MM.1S (cell line): ENCODE measurements around the gene CDH9.

Source experiments
- DNase-seq: peaks from one replicate; pipeline ENCODE4 v3.0.0-alpha.2; 2015
- H2AFZ ChIP-seq: fragments of 300-600 bp; sonication (generic); 2 replicates; pipeline ENCODE4 v1.6.0; 2016; ENCODE audit warnings: antibody characterized with exemption, low read length
- H3F3A ChIP-seq: fragments of 300-600 bp; sonication (generic); 2 replicates; pipeline ENCODE4 v1.6.1; 2016; ENCODE audit warnings: mild to moderate bottlenecking, antibody characterized with exemption, low read length, moderate library complexity, mixed read lengths; ENCODE audit not compliant: insufficient read depth
- H3K27ac ChIP-seq: fragments of 300-600 bp; sonication (generic); 2 replicates; pipeline ENCODE4 v1.5.1; 2016; ENCODE audit warnings: mild to moderate bottlenecking, low read length
- H3K27me3 ChIP-seq: fragments of 300-600 bp; sonication (generic); replicated peaks from 2 replicates; pipeline ENCODE4 v1.6.0; 2016; ENCODE audit warnings: low read length; ENCODE audit not compliant: insufficient read depth
- H3K36me3 ChIP-seq: fragments of 300-600 bp; sonication (generic); replicated peaks from 2 replicates; pipeline ENCODE4 v1.6.1; 2016; ENCODE audit warnings: mild to moderate bottlenecking, low read length, mixed read lengths; ENCODE audit not compliant: insufficient read depth
- H3K4me1 ChIP-seq: fragments of 300-600 bp; sonication (generic); 2 replicates; pipeline ENCODE4 v1.6.1; 2016; ENCODE audit warnings: low read length, mixed read lengths
- H3K4me2 ChIP-seq: fragments of 300-600 bp; sonication (generic); 2 replicates; pipeline ENCODE4 v1.6.0; 2016; ENCODE audit warnings: low read depth, low read length
- H3K4me3 ChIP-seq: fragments of 300-600 bp; sonication (generic); 2 replicates; pipeline ENCODE4 v1.5.1; 2016; ENCODE audit warnings: low read length, mixed read lengths
- H3K79me2 ChIP-seq: fragments of 300-600 bp; sonication (generic); 2 replicates; pipeline ENCODE4 v1.6.1; 2016; ENCODE audit warnings: mixed run types, low read length, mixed read lengths
- H3K9ac ChIP-seq: fragments of 300-600 bp; sonication (generic); 2 replicates; pipeline ENCODE4 v1.6.1; 2016; ENCODE audit warnings: low read length, mixed read lengths
- H3K9me2 ChIP-seq: fragments of 300-600 bp; sonication (generic); replicated peaks from 2 replicates; pipeline ENCODE4 v1.6.1; 2016; ENCODE audit warnings: mild to moderate bottlenecking, low read length, mixed read lengths; ENCODE audit not compliant: insufficient read depth
- H3K9me3 ChIP-seq: fragments of 300-600 bp; sonication (generic); replicated peaks from 2 replicates; pipeline ENCODE4 v1.6.1; 2016; ENCODE audit warnings: mild to moderate bottlenecking, low read length, mixed read lengths; ENCODE audit not compliant: insufficient read depth
- H4K20me1 ChIP-seq: fragments of 300-600 bp; sonication (generic); 2 replicates; pipeline ENCODE4 v1.6.1; 2016; ENCODE audit warnings: mild to moderate bottlenecking, low read length, moderate library complexity, mixed read lengths; ENCODE audit not compliant: insufficient read depth
- CTCF ChIP-seq: fragments of 300-600 bp; sonication (generic); IDR thresholded peaks from 2 replicates; pipeline ENCODE4 v1.5.1; 2016; ENCODE audit warnings: antibody characterized with exemption, low read length, mixed read lengths
- EZH2 ChIP-seq: fragments of 300-600 bp; sonication (generic); optimal IDR thresholded peaks from 2 replicates; pipeline ENCODE3; 2017; ENCODE audit warnings: low read depth, mild to moderate bottlenecking, antibody characterized with exemption, low read length, mixed read lengths
- EZH2phosphoT487 ChIP-seq: fragments of 300-600 bp; sonication (generic); IDR thresholded peaks from 2 replicates; pipeline ENCODE4 v1.6.1; 2018; ENCODE audit warnings: antibody characterized with exemption, low read length

CDH9 gene

GRCh38 chr5:27015758-27016157 is 22.6 kb downstream of the CDH9 start:
- H3K4me1 ChIP-seq = no peaks in the 10 kb centered on the region

GRCh38 chr5:27011274-27011673 is 27.1 kb downstream of the CDH9 start:
- no peaks in the 10 kb centered on the region for H3K27me3 ChIP-seq
- H3K4me2 ChIP-seq = no peak overlapping the region
- no peaks in the 10 kb centered on the region for H3K79me2 ChIP-seq
- no peak overlapping the region for H3K4me3 ChIP-seq
- H2AFZ ChIP-seq = no peak overlapping the region
- DNase-seq = no peak
- no peaks in the 10 kb centered on the region for H3F3A ChIP-seq
- no peaks in the 10 kb centered on the region for H4K20me1 ChIP-seq
- no peak for TF ChIP-seq EZH2
- no peak for TF ChIP-seq EZH2phosphoT487
- TF ChIP-seq CTCF = no peak
- no peak overlapping the region for H3K9ac ChIP-seq
- H3K36me3 ChIP-seq = no peaks in the 10 kb centered on the region
- no peaks in the 10 kb centered on the region for H3K4me1 ChIP-seq
- H3K9me3 ChIP-seq = no peaks in the 10 kb centered on the region
- no peaks in the 10 kb centered on the region for H3K9me2 ChIP-seq
- no peak overlapping the region for H3K27ac ChIP-seq

More at GRCh38 chr5:27015758-27016157, 22.6 kb downstream of the CDH9 start:
- Histone ChIP-seq H3K9me3 (no peaks in the 10 kb centered on the region), H3K9me2 (no peaks in the 10 kb centered on the region), H2AFZ (no peak overlapping the region), H3K27me3 (no peaks in the 10 kb centered on the region), H3K9ac (no peak overlapping the region), H3F3A (no peaks in the 10 kb centered on the region), H3K79me2 (no peaks in the 10 kb centered on the region), H4K20me1 (no peaks in the 10 kb centered on the region), H3K27ac (no peak overlapping the region), H3K4me2 (no peak overlapping the region), H3K4me3 (no peak overlapping the region), H3K36me3 (no peaks in the 10 kb centered on the region)
- DNase-seq = no peak
- TF ChIP-seq CTCF (no peak), EZH2phosphoT487 (no peak), EZH2 (no peak)

GRCh38 chr5:27010646-27011045 is 27.7 kb downstream of the CDH9 start:
- no peaks in the 10 kb centered on the region for H3K36me3 ChIP-seq
- DNase-seq = no peak
- H3K27ac ChIP-seq = no peak overlapping the region
- H3K9ac ChIP-seq = no peak overlapping the region
- TF ChIP-seq CTCF (no peak), EZH2 (no peak), EZH2phosphoT487 (no peak)
- no peaks in the 10 kb centered on the region for H3K4me1 ChIP-seq
- no peaks in the 10 kb centered on the region for H3F3A ChIP-seq
- no peak overlapping the region for H3K4me2 ChIP-seq
- no peaks in the 10 kb centered on the region for H3K9me3 ChIP-seq
- H2AFZ ChIP-seq = no peak overlapping the region
- no peaks in the 10 kb centered on the region for H4K20me1 ChIP-seq
- H3K4me3 ChIP-seq = no peak overlapping the region
- H3K79me2 ChIP-seq = no peaks in the 10 kb centered on the region
- no peaks in the 10 kb centered on the region for H3K27me3 ChIP-seq
- no peaks in the 10 kb centered on the region for H3K9me2 ChIP-seq

- H3K27me3 ChIP-seq = no peaks in the 10 kb centered on the region
- H3K4me3 ChIP-seq = no peak overlapping the region
- H3K4me1 ChIP-seq = no peaks in the 10 kb centered on the region
- H3K27ac ChIP-seq = no peak overlapping the region
- H3K9me2 ChIP-seq = no peaks in the 10 kb centered on the region
- no peaks in the 10 kb centered on the region for H3K36me3 ChIP-seq
- no peaks in the 10 kb centered on the region for H4K20me1 ChIP-seq
- H2AFZ ChIP-seq = no peak overlapping the region
- H3K9me3 ChIP-seq = no peaks in the 10 kb centered on the region
- H3K9ac ChIP-seq = no peak overlapping the region
- DNase-seq = no peak
- no peak overlapping the region for H3K4me2 ChIP-seq
- H3K79me2 ChIP-seq = no peaks in the 10 kb centered on the region
- TF ChIP-seq CTCF = no peak
- no peak for TF ChIP-seq EZH2phosphoT487
- TF ChIP-seq EZH2 = no peak
- no peaks in the 10 kb centered on the region for H3F3A ChIP-seq
Measured at GRCh38 chr5:27009540-27009915, 28.9 kb downstream of the CDH9 start.
